ENCODE measurements around the gene SCAMP3. TPM values are rescaled to one million over a fixed set of nuclear protein-coding genes. Genes with fewer than 3 reads are reported as not detected.

The SCAMP3 gene
- total RNA-seq, 1 donor from 2014 or later = 58.7 TPM

DNA sequence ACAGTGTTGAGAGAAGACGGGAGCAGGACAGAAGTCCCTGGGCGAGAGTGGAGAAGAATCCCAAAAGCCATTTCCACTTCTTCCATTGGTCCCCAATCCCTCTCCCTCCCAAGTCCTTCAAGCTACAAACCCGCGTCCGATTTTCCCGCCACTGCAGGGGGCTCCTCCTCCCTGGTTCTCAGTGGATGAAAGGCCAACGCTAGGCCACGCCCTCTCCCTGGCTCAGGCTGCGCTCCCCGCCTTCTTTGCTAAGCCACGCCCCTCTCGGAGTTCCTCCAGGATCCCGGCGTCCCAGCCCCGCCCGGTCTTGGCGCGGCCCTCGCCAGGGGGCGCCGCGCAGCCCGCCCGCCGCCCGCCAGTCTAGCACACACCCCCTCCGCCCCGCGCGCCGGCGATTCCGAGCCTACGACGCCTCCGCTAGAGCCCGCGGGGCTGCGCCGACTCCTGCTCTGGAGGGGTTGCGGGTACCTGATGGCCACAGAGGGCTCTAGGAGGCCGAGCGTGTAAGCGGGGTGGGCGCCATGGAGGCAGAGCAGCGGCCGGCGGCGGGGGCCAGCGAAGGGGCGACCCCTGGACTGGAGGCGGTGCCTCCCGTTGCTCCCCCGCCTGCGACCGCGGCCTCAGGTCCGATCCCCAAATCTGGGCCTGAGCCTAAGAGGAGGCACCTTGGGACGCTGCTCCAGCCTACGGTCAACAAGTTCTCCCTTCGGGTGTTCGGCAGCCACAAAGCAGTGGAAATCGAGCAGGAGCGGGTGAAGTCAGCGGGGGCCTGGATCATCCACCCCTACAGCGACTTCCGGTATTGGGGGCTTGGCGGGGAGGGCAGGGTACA lies 15.1 kb upstream of the SCAMP3 start, which contains the start of gene HCN3:
HCN3 (plus strand) TSS at position 394 of the 832 bp plus-strand sequence; CDS start at position 522, 128 bp downstream.
- Mint-ChIP-seq H3K36me3 (peaks cover 12% of the 10 kb centered on the region), H3K9me3 (no peaks in the 10 kb centered on the region), H3K27me3 (no peaks in the 10 kb centered on the region), H3K27ac (no peak within 1 kb of the TSS), H3K4me1 (ENCODE audit: unreplicated experiment) (peaks cover 37% of the 10 kb centered on the region), H3K4me3 (peak within 1 kb of the TSS; percentile 80)
- TF ChIP-seq, protein P1, sequence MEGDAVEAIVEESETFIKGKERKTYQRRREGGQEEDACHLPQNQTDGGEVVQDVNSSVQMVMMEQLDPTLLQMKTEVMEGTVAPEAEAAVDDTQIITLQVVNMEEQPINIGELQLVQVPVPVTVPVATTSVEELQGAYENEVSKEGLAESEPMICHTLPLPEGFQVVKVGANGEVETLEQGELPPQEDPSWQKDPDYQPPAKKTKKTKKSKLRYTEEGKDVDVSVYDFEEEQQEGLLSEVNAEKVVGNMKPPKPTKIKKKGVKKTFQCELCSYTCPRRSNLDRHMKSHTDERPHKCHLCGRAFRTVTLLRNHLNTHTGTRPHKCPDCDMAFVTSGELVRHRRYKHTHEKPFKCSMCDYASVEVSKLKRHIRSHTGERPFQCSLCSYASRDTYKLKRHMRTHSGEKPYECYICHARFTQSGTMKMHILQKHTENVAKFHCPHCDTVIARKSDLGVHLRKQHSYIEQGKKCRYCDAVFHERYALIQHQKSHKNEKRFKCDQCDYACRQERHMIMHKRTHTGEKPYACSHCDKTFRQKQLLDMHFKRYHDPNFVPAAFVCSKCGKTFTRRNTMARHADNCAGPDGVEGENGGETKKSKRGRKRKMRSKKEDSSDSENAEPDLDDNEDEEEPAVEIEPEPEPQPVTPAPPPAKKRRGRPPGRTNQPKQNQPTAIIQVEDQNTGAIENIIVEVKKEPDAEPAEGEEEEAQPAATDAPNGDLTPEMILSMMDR (conservative IDR thresholded peaks at IDR 0.05) = peak; percentile 74
- DNase-seq (ENCODE audit: extremely low spot score, unreplicated experiment) = peak; percentile 99

- Mint-ChIP-seq H3K4me1 (ENCODE audit: unreplicated experiment) (peaks cover 34% of the 10 kb centered on the region), H3K4me3 (peak within 1 kb of the TSS; percentile 94), H3K27me3 (no peaks in the 10 kb centered on the region), H3K9me3 (no peaks in the 10 kb centered on the region), H3K27ac (peak within 1 kb of the TSS; percentile 92), H3K36me3 (peaks cover 13% of the 10 kb centered on the region)
- TF ChIP-seq, protein P1 (conservative IDR thresholded peaks at IDR 0.05) = no peak
- DNase-seq (ENCODE audit: extremely low spot score, unreplicated experiment) = peak; percentile 98
Observed at GRCh38 chr1:155273343-155274245, 11.4 kb upstream of the SCAMP3 start, which contains the start of gene CLK2. Gene CLK2, minus strand, starts transcription at chr1:155273504. Its CDS starts 2,527 bp downstream, at chr1:155270977.

DNA sequence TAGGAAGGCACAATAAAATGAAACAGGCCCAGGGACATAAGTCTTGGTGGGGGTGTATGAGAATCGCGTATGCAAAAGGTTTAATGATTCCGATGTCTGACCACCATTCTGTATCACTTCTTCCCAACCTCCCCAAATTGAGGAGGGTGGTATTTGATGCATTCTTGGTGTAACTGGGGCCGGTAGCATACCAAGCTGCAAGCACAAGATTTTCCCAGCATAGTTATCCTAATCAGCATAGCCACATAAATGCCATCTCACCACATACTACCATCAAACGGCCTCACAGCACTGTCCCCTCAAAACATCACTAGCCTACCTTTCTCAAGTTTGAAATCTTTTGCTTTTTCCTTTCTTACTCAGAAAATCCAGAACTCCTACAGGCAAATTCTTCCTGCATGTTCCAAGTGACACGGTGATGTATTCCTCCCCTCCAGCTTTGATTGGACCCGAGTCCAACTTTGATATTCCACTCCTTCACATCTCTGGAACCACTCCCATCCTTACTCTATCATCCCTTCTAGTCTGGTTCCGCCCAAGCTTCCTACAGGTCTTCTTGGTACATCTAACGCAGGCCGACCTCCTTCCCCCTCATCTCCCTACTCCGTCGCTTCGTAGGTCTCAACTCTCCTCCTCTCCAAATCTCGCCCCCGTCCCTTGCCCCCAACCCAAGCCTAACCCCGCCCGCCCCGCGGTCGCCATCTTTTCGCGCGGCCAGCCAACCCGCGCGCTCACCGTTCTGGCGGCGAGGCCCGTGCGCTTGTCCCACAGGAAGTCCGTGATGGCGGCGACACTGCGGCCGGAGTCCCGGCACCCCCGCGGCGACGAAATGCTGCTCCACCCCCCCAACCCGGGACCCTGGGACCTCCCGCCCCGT lies 10.5 kb upstream of the SCAMP3 start:
- no peak for DNase-seq (ENCODE audit: extremely low spot score, unreplicated experiment)
- peaks cover 14% of the 10 kb centered on the region for H3K36me3 Mint-ChIP-seq
- H3K4me3 Mint-ChIP-seq = peak overlapping the region; percentile 94
- H3K9me3 Mint-ChIP-seq = no peaks in the 10 kb centered on the region
- TF ChIP-seq, protein P1 (conservative IDR thresholded peaks at IDR 0.05) = no peak
- H3K27ac Mint-ChIP-seq = peak overlapping the region; percentile 85
- peaks cover 30% of the 10 kb centered on the region for H3K4me1 Mint-ChIP-seq (ENCODE audit: unreplicated experiment)
- no peaks in the 10 kb centered on the region for H3K27me3 Mint-ChIP-seq

GRCh38 chr1:155269381-155269780 lies 7.2 kb upstream of the SCAMP3 start:
- Mint-ChIP-seq H3K9me3 (no peaks in the 10 kb centered on the region), H3K36me3 (peaks cover 27% of the 10 kb centered on the region), H3K4me1 (ENCODE audit: unreplicated experiment) (peaks cover 20% of the 10 kb centered on the region), H3K4me3 (no peak overlapping the region), H3K27me3 (no peaks in the 10 kb centered on the region), H3K27ac (no peak overlapping the region)
- DNase-seq (ENCODE audit: extremely low spot score, unreplicated experiment) = no peak
- TF ChIP-seq, protein P1 (conservative IDR thresholded peaks at IDR 0.05) = no peak

DNA sequence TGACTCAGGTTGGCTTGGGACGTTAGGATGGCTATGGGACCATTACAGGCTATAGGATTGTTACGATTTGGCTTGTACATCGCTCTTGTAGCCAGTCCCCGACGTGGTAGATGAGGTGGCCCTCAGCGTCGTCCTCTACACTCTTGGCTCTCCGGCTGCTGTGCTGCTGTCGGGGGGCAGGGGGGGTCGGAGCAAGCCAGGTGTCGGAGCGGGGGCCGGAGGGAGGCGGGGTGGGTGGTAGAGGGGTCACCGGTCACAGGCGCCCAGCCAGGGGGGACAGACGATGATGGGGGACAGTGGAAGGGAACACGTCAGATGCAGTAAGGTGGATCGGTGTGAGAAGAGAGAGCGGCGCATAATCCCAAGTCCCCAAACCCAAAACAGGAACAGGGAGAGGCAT lies 6.5 kb upstream of the SCAMP3 start:
- no peak overlapping the region for H3K27ac Mint-ChIP-seq
- peaks cover 16% of the 10 kb centered on the region for H3K4me1 Mint-ChIP-seq (ENCODE audit: unreplicated experiment)
- DNase-seq (ENCODE audit: extremely low spot score, unreplicated experiment) = no peak
- H3K9me3 Mint-ChIP-seq = no peaks in the 10 kb centered on the region
- H3K4me3 Mint-ChIP-seq = no peak overlapping the region
- no peaks in the 10 kb centered on the region for H3K27me3 Mint-ChIP-seq
- peaks cover 28% of the 10 kb centered on the region for H3K36me3 Mint-ChIP-seq
- TF ChIP-seq, protein P1 (conservative IDR thresholded peaks at IDR 0.05) = no peak

All from type B pancreatic cell (in vitro differentiated cells).